CD4-positive, alpha-beta T cell (primary cell): ENCODE measurements around the gene MAGEA4. TPM values are rescaled to one million over a fixed set of nuclear protein-coding genes. Genes with fewer than 3 reads are reported as not detected.

Source experiments
- ATAC-seq: fragments of 200-7000 bp; cut with Tn5 transposase; one replicate; pipeline ENCODE4 v1.10.0; 2022; ENCODE audit warnings: mild to moderate bottlenecking; ENCODE audit not compliant: poor library complexity
- CTCF ChIA-PET: fragments of 350-600 bp; sonication (Branson Sonifier 250); formaldehyde crosslinking; loops from one replicate; lab custom pipeline; 2021; ENCODE audit warnings: antibody characterized with exemption, inconsistent platforms; lab: Charles Lee
- POLR2A ChIA-PET: fragments of 350-600 bp; sonication (Branson Sonifier 250); formaldehyde crosslinking; loops from one replicate; lab custom pipeline; 2021; ENCODE audit warnings: antibody characterized with exemption, inconsistent platforms; lab: Charles Lee
- DNase-seq, 14 experiments: peaks; one replicate each; pipeline ENCODE4 v3.0.0-alpha.2; 2013 to 2020; ENCODE audit warnings: mixed read lengths in 2 of 14
- H3K27ac ChIP-seq, 2 donors: one replicate each; pipeline versions ENCODE4 v1.5.1 to v1.7.0; 2013; ENCODE audit warnings: low read length in 2 of 2, low read depth in 1 of 2, mild to moderate bottlenecking in 1 of 2
- H3K27me3 ChIP-seq, 2 experiments: 1 replicate in 1 of 2; 2 replicates in 1 of 2; pipeline versions ENCODE4 v1.6.1 to v1.7.0; 2013; ENCODE audit warnings: low read length in 2 of 2, control low read depth in 1 of 2, mild to moderate bottlenecking in 1 of 2, moderate library complexity in 1 of 2; ENCODE audit not compliant: insufficient read depth in 2 of 2, control insufficient read depth in 1 of 2
- H3K36me3 ChIP-seq: one replicate; pipeline ENCODE4 v1.6.1; 2013; ENCODE audit warnings: low read length, control low read depth; ENCODE audit not compliant: insufficient read depth
- H3K4me1 ChIP-seq: one replicate; pipeline ENCODE4 v1.6.1; 2013; ENCODE audit warnings: low read length, control low read depth; ENCODE audit not compliant: insufficient read depth
- H3K4me3 ChIP-seq: one replicate; pipeline ENCODE4 v1.5.1; 2013; ENCODE audit warnings: mild to moderate bottlenecking, low read length, moderate library complexity
- H3K9me3 ChIP-seq, 2 experiments: 1 replicate in 1 of 2; 2 replicates in 1 of 2; pipeline versions ENCODE4 v1.6.1 to v1.7.0; 2013; ENCODE audit warnings: low read length in 2 of 2, mild to moderate bottlenecking in 2 of 2, control low read depth in 1 of 2, moderate library complexity in 1 of 2; ENCODE audit not compliant: control insufficient read depth in 1 of 2, insufficient read depth in 1 of 2
- H3K27ac Mint-ChIP-seq: one replicate; pipeline ENCODE4 v1.8.0; 2020; ENCODE audit warnings: mixed read lengths
- H3K27me3 Mint-ChIP-seq: one replicate; pipeline ENCODE4 v1.8.0; 2021; ENCODE audit warnings: mixed read lengths
- H3K36me3 Mint-ChIP-seq: one replicate; pipeline ENCODE4 v1.8.0; 2021; ENCODE audit warnings: low read depth, mixed read lengths
- H3K4me1 Mint-ChIP-seq: one replicate; pipeline ENCODE4 v1.8.0; 2021; ENCODE audit warnings: low read depth, mixed read lengths
- H3K4me3 Mint-ChIP-seq: one replicate; pipeline ENCODE4 v1.8.0; 2020; ENCODE audit warnings: mild to moderate bottlenecking, mixed read lengths
- H3K9me3 Mint-ChIP-seq: one replicate; pipeline ENCODE4 v1.8.0; 2020; ENCODE audit warnings: mixed read lengths
- CTCF ChIP-seq: fragments of 200-600 bp; IDR thresholded peaks from one replicate; pipeline ENCODE4 v1.8.0; 2022; ENCODE audit warnings: antibody characterized with exemption, mild to moderate bottlenecking
- intact Hi-C, 2 experiments: fragments of 100-400 bp; cut with DNase I in 1 of 2; cut with micrococcal nuclease in 1 of 2; formaldehyde crosslinking; loops; one replicate each; pipeline versions ENCODE4 v1.15.1 to v1.9.0; 2023 to 2025; cut with DNase I, micrococcal nuclease
- total RNA-seq, 174 experiments: library from RNA in 2 of 174; stranded (reverse) in 2 of 174; gene quantifications; one replicate each; pipeline ENCODE4 v1.2.3 and lab custom pipeline; 2021 to 2026

Gene MAGEA4
- total RNA-seq, 2 experiments from 2014 or later, result not detected

DNA sequence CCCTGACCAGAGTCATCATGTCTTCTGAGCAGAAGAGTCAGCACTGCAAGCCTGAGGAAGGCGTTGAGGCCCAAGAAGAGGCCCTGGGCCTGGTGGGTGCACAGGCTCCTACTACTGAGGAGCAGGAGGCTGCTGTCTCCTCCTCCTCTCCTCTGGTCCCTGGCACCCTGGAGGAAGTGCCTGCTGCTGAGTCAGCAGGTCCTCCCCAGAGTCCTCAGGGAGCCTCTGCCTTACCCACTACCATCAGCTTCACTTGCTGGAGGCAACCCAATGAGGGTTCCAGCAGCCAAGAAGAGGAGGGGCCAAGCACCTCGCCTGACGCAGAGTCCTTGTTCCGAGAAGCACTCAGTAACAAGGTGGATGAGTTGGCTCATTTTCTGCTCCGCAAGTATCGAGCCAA lies 11.0 kb downstream of the MAGEA4 start:
- H3K9me3 ChIP-seq, result peaks cover 0 to 7% of the 10 kb centered on the region in 2 experiments
- H3K4me3 Mint-ChIP-seq, result no peak overlapping the region
- H3K27ac ChIP-seq, result no peak overlapping the region
- intact Hi-C loops, result no loop called here
- no peak overlapping the region for H3K27ac Mint-ChIP-seq
- no peak overlapping the region for H3K4me3 ChIP-seq
- H3K4me1 ChIP-seq, result no peaks in the 10 kb centered on the region
- no peaks in the 10 kb centered on the region for H3K4me1 Mint-ChIP-seq
- H3K36me3 Mint-ChIP-seq, result no peaks in the 10 kb centered on the region
- ATAC-seq (no peak), DNase-seq (no peak)
- TF ChIP-seq CTCF, result no peak
- no peaks in the 10 kb centered on the region for H3K9me3 Mint-ChIP-seq
- no peaks in the 10 kb centered on the region for H3K36me3 ChIP-seq
- H3K27me3 ChIP-seq, result no peaks in the 10 kb centered on the region
- no peaks in the 10 kb centered on the region for H3K27me3 Mint-ChIP-seq
- ChIA-PET POLR2A (no interaction called here), CTCF (no interaction called here)

DNA sequence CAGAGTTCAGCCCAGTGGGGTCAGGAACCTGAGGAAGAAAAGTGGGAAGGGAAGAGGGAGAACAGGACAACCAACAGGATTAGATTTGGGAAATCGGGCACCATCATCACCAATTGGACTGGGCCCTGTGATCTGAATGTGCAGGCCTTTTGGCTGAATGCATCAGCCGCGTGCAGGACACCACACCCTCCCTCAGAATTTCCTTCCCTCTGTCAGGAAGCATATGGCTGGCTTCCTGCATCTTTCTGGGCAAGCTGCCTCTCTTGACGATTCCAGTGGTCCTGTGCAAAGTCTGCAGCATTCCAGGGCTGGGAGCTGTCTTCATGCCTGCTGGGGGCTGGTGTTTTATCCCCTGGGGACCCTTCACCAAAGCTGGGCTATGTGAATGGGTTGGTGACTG lies 16.4 kb downstream of the MAGEA4 start:
- Histone ChIP-seq H3K4me3 (no peak overlapping the region), H3K27ac (no peak overlapping the region), H3K9me3 (no peaks in the 10 kb centered on the region), H3K36me3 (no peaks in the 10 kb centered on the region), H3K4me1 (no peaks in the 10 kb centered on the region), H3K27me3 (no peaks in the 10 kb centered on the region)
- H3K9me3 Mint-ChIP-seq, result no peaks in the 10 kb centered on the region
- no peak for TF ChIP-seq CTCF
- POLR2A ChIA-PET, result no interaction called here
- no peaks in the 10 kb centered on the region for H3K4me1 Mint-ChIP-seq
- no peak overlapping the region for H3K4me3 Mint-ChIP-seq
- CTCF ChIA-PET, result no interaction called here
- ATAC-seq, result no peak
- DNase-seq, result no peak
- H3K36me3 Mint-ChIP-seq, result no peaks in the 10 kb centered on the region
- intact Hi-C loops, result no loop called here
- H3K27ac Mint-ChIP-seq, result no peak overlapping the region
- no peaks in the 10 kb centered on the region for H3K27me3 Mint-ChIP-seq

GRCh38 chrX:151935358-151935757 lies 22.7 kb downstream of the MAGEA4 start:
- TF ChIP-seq CTCF, result no peak
- ATAC-seq (no peak), DNase-seq (no peak)
- Mint-ChIP-seq H3K4me1 (no peaks in the 10 kb centered on the region), H3K9me3 (no peaks in the 10 kb centered on the region), H3K36me3 (no peaks in the 10 kb centered on the region), H3K27ac (no peak overlapping the region), H3K4me3 (no peak overlapping the region), H3K27me3 (no peaks in the 10 kb centered on the region)
- no peak overlapping the region for H3K27ac ChIP-seq
- ChIA-PET CTCF (no interaction called here), POLR2A (no interaction called here)
- H3K4me1 ChIP-seq, result no peaks in the 10 kb centered on the region
- H3K27me3 ChIP-seq, result no peaks in the 10 kb centered on the region
- intact Hi-C loops, result no loop called here
- H3K36me3 ChIP-seq, result no peaks in the 10 kb centered on the region
- H3K9me3 ChIP-seq, result no peaks in the 10 kb centered on the region
- no peak overlapping the region for H3K4me3 ChIP-seq
